Stimulated activated CD4-positive, alpha-beta T cell treated with anti-CD3 and anti-CD28 coated beads, Interleukin-12 subunit alpha, Interleukin-12 subunit beta, amount 100 ng/mL, for 4 hours (primary cell): ENCODE data around the gene SRR.
"Not testable (repeated sequence)": the region's sequence is repeated elsewhere in the genome, so short reads cannot be mapped to it uniquely, and the experiment has no call there.

Experiments used
- DNase-seq: peaks from one replicate; pipeline ENCODE4 v3.0.0-alpha.2; 2020

SRR gene

GRCh38 chr17:2303204-2304188 is at the start of gene SRR, which contains the start of gene SMG6:
TSS of gene SRR (plus strand) at chr17:2303950. CDS start at chr17:2315561, 11,611 bp downstream.
TSS of gene SMG6 (minus strand) at chr17:2303785. CDS start at chr17:2303720, 65 bp downstream.
- DNase-seq, result peak; percentile 95

GRCh38 chr17:2258830-2259229 is 44.9 kb upstream of the SRR start:
- DNase-seq, result not testable (repeated sequence)

- peak; percentile 49 for DNase-seq
Observed at GRCh38 chr17:2259769-2260536, 43.8 kb upstream of the SRR start.

GRCh38 chr17:2262135-2262587 is 41.6 kb upstream of the SRR start:
- no peak for DNase-seq

GRCh38 chr17:2263183-2264066 is 40.3 kb upstream of the SRR start:
- no peak for DNase-seq

GRCh38 chr17:2264067-2264860 is 39.5 kb upstream of the SRR start:
- no peak for DNase-seq

- not testable (repeated sequence) for DNase-seq
Observed at GRCh38 chr17:2265166-2265565, 38.6 kb upstream of the SRR start.

GRCh38 chr17:2266045-2266864 is 37.5 kb upstream of the SRR start:
- DNase-seq, result peak; percentile 67

- no peak for DNase-seq
Observed at GRCh38 chr17:2266865-2267228, 36.9 kb upstream of the SRR start.

GRCh38 chr17:2267354-2267753 is 36.4 kb upstream of the SRR start:
- no peak for DNase-seq

- no peak for DNase-seq
Observed at GRCh38 chr17:2271985-2272702, 31.6 kb upstream of the SRR start.

- no peak for DNase-seq
Observed at GRCh38 chr17:2274414-2274813, 29.3 kb upstream of the SRR start.

- no peak for DNase-seq
Observed at GRCh38 chr17:2275722-2276121, 28.0 kb upstream of the SRR start.

- DNase-seq, result no peak
Observed at GRCh38 chr17:2277429-2278170, 26.1 kb upstream of the SRR start.

GRCh38 chr17:2279707-2280106 is 24.0 kb upstream of the SRR start:
- no peak for DNase-seq

GRCh38 chr17:2282297-2282873 is 21.4 kb upstream of the SRR start:
- DNase-seq, result no peak

- no peak for DNase-seq
Observed at GRCh38 chr17:2283302-2283701, 20.4 kb upstream of the SRR start.

- no peak for DNase-seq
Observed at GRCh38 chr17:2289878-2290478, 13.8 kb upstream of the SRR start.

- DNase-seq, result no peak
Observed at GRCh38 chr17:2292100-2292499, 11.7 kb upstream of the SRR start.
